ENCODE results near the gene RNF5. TPM values are rescaled to one million over a fixed set of nuclear protein-coding genes. Genes with fewer than 3 reads are reported as not detected.

RNF5 gene
- total and polyA plus RNA-seq, 2 of the 4 experiments (the other 2 are of a cell fraction) = 18.8 to 41.4 TPM

GRCh38 chr6:32196682-32197616 lies 18.7 kb downstream of the RNF5 start:
- H3K14ac ChIP-seq (replicated peaks; ENCODE audit: low read depth, low read length) = peak overlapping the region; percentile 95
- peak overlapping the region; percentile 86 for H3K4me2 ChIP-seq (ENCODE audit: low read depth, low read length)
- peak overlapping the region; percentile 91 for H3K9ac ChIP-seq (ENCODE audit: low read depth, low read length)
- H3K79me1 ChIP-seq (ENCODE audit: low read depth in 1 of 2, low read length in 2 of 2) = peaks cover 10 to 29% of the 10 kb centered on the region in 2 experiments
- H3K56ac ChIP-seq (ENCODE audit: extremely low read depth, insufficient read depth, low read length) = peak overlapping the region; percentile 39; the same call in 1 of the 2 replicates
- H3K36me3 ChIP-seq (ENCODE audit: control insufficient read depth, insufficient read depth, low read length) = no peaks in the 10 kb centered on the region
- peak overlapping the region; percentile 67 for H3K4me3 ChIP-seq (ENCODE audit: insufficient read depth, low read depth, low read length)
- TF ChIP-seq SMC3 (IDR thresholded peaks at IDR 0.05; ENCODE audit: low read depth, low read length) = no peak
- no peak for TF ChIP-seq MAFK (IDR thresholded peaks at IDR 0.05; ENCODE audit: low read depth, low read length)
- no peak for TF ChIP-seq NFE2L2 (IDR thresholded peaks at IDR 0.05; ENCODE audit: low read depth, low read length)
- TF ChIP-seq RCOR1 (IDR thresholded peaks at IDR 0.05; ENCODE audit: insufficient replicate concordance, low read length) = no peak
- TF ChIP-seq CTCF (conservative IDR thresholded peaks at IDR 0.05; ENCODE audit: low read depth, low read length) = no peak
- no peak for TF ChIP-seq MXI1 (IDR thresholded peaks at IDR 0.05; ENCODE audit: borderline replicate concordance, low read depth, low read length)
- no peak for TF ChIP-seq CHD1 (IDR thresholded peaks at IDR 0.05; ENCODE audit: low read depth, low read length)
- peak overlapping the region; percentile 94 for H4K91ac ChIP-seq (ENCODE audit: insufficient read depth, low read depth, low read length)
- ChIA-PET POLR2A (ENCODE audit: unreplicated experiment) (no interaction called here), CTCF (no interaction called here)
- H3K9me1 ChIP-seq (ENCODE audit: insufficient read depth, low read length) = peaks cover 24% of the 10 kb centered on the region
- intact Hi-C loops (cut with micrococcal nuclease) (loop anchor here (2.0 kb wide), 1 partner anchor 48 kb away; no protein-coding TSS in a partner anchor), dilution Hi-C loops (cut with HindIII; ENCODE audit: low sequenced_read_pairs, unreplicated experiment) (no loop called here), in situ Hi-C loops (cut with MboI; ENCODE audit: low sequenced_read_pairs) (loop anchor here (25.0 kb wide), 1 partner anchor 765 kb away; the partner anchor contains the start of genes BRD2 and HLA-DMA)
- H2BK15ac ChIP-seq (ENCODE audit: low read depth, low read length) = peak overlapping the region; percentile 50; the same call in 1 of the 3 replicates
- H4K8ac ChIP-seq (ENCODE audit: low read depth in 2 of 2, low read length in 2 of 2) = peak overlapping the region; percentile 98 to 99
- H2BK5ac ChIP-seq (ENCODE audit: low read depth, low read length, poor library complexity, severe bottlenecking) = peak overlapping the region; percentile 91
- H3K4me1 ChIP-seq (ENCODE audit: control insufficient read depth, insufficient read depth, low read length) = peaks cover 10% of the 10 kb centered on the region
- no TSS peak for BruUV-seq (replicated peaks)
- peak overlapping the region; percentile 51; the same call in 1 of the 2 replicates for H3K18ac ChIP-seq (ENCODE audit: low read depth, low read length)
- ATAC-seq (ENCODE audit: low read depth) (no peak), DNase-seq (peak; percentile 12)
- peak overlapping the region; percentile 96 for H2AK5ac ChIP-seq (ENCODE audit: low read depth, low read length)
- WGBS, 2 experiments (ENCODE audit: extremely low coverage in 2 of 2, insufficient read length in 1 of 2) = 33% methylated on average over 12 of the region's 28 CpGs; no CpG with 5 or more reads in 1 of the 2 experiments
- H3K4ac ChIP-seq (ENCODE audit: low read depth, low read length) = peak overlapping the region; percentile 96
- H2BK120ac ChIP-seq (ENCODE audit: low read depth, low read length) = peak overlapping the region; percentile 61
- peak overlapping the region; percentile 94 for H3K27ac ChIP-seq (ENCODE audit: insufficient read depth, low read length)
- no peaks in the 10 kb centered on the region for H4K20me1 ChIP-seq (ENCODE audit: insufficient read depth, low read length)
- peak overlapping the region; percentile 85 for H2AK9ac ChIP-seq (replicated peaks; ENCODE audit: low read depth, low read length, poor library complexity)
- H3K23ac ChIP-seq (ENCODE audit: low read depth, low read length) = peak overlapping the region; percentile 63
- peaks cover 7% of the 10 kb centered on the region; the same call in 1 of the 2 replicates for H3K27me3 ChIP-seq (ENCODE audit: control insufficient read depth, insufficient read depth, low read length)
- H4K5ac ChIP-seq (ENCODE audit: low read depth, low read length) = peak overlapping the region; percentile 77
- no peaks in the 10 kb centered on the region for H3K9me3 ChIP-seq (ENCODE audit: control insufficient read depth, insufficient read depth, low read length)
- peak overlapping the region; percentile 40; the same call in 1 of the 2 replicates for H2BK20ac ChIP-seq (ENCODE audit: low read depth, low read length)
- H2AFZ ChIP-seq (replicated peaks; ENCODE audit: low read length, poor library complexity) = peak overlapping the region; percentile 98

Measured in IMR-90 (cell line).